ENCODE measurements around the gene PSMC4.

PSMC4 gene

DNA sequence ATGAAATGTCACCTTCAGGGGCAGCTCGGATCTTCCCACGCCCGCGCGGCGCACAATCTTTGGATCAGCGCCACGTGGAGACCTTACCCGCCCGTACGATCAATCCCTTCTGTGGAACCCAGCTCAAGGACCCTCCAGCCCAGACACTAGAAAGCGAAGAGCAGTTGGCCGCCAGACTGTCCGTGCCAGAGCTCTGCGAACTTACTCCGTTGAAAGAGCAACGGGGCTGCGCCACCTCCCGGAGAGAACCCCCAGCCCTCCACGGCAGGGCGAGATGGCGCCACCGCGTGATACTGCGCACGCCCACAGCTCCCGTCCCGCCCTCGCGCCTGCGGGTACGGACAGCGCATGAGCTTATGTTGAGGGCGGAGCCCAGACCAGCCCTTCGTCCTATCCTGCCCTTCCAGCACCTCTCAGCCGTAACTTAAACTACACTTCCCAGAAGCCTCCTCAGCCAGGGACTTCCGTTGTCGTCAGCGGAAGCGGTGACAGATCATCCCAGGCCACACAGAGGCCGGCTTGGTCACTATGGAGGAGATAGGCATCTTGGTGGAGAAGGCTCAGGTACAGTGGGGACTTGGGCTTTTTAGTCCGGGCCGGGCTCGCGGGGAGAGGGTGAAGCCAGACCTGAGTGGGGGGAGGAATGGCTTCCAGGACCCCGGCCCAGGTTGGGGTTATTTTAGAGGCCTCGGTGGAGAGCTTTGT is at the start of gene PSMC4:
TSS of gene PSMC4 (plus strand) at position 491 of the 705 bp plus-strand sequence. CDS start at position 529, 38 bp downstream.
- peak; percentile 97 to 98 for DNase-seq (ENCODE audit: low read depth in 2 of 2, low spot score in 1 of 2)

DNA sequence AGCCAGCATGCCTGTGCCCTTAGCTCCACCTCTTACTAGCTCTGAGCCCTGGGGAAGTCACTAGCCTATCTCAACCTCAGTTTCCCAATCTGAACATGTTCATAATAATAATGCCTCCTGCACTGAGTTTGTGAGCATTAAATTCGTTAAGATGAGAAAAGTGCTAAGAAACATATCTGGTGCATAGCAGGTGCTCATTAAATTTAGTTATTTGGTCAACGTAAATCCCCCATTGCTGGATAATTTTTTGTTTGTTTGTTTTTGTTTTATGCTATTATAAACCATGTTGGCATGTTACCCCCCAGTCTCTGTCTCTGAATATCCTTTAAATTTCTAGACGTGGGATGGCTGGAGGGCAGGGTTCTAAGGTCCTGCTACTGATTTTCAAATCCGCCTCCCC is 47.1 kb upstream of the PSMC4 start:
- no peak for DNase-seq (ENCODE audit: low read depth in 2 of 2, low spot score in 1 of 2)

DNA sequence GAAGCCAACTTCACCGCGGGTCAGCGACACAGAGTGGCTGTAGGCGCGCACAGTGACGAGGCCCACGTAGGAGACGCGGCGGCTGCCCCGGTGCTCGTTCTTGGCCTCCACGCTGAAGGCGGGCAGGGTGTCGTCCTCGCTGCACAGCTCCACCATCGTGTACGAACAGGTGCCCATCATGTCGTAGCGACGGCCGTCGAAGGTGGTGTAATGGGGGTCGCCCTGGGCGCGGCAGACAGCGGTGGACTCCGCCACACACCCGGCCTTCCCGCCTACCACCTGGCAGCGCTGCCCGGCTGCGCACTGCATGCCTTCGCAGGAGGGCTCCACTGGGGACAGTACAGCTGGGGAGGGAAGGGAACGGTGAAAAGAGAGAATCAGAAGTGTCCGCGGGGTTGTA is 46.6 kb upstream of the PSMC4 start:
- DNase-seq (ENCODE audit: low read depth in 2 of 2, low spot score in 1 of 2) = no peak

DNA sequence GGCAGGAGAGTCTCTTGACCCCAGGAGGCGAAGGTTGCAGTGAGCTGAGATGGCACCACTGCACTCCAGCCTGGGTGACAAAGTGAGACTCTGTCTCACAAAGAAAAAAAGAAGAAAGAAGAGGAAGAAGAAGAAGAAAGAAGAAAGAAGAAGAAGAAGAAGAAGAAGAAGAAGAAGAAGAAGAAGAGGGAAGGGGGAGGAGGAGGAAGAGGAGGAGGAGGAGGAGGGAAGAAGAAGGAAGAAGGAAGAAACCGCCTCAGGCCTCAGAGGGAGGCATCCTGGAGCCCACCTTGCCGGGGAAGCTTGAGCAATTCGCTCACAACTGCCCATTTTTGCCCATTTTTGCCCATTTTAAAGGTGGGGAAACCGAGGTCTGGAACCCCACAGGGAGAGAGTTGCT is 46.0 kb upstream of the PSMC4 start:
- no peak for DNase-seq (ENCODE audit: low read depth in 2 of 2, low spot score in 1 of 2)

DNA sequence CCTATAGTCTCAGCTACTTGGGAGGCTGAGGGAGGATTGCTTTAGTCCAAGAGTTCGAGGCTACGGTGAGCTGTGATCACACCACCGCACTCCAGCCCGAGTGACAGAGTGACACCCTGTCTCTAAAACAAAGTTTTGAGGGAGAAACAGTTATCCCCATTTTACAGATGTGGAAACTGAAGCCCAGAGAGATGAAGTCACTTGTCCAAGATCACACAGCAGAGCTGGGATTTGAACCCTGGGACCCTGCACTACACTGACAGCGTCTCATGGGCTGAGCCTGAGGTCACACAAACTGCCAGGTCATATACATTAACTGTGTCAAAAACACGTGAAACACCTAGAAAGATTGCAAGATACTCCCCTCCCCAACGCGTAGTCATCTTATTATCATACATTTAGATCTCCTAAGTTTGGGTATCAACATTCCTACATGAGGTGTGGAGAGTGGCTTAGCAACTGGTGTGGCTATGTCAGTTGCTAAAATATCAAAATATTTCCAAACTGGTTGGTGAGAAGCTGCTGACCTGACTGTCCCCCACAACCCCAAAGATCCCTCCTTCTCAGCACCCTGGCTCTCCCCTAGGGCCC is 44.7 kb upstream of the PSMC4 start:
- no peak for DNase-seq (ENCODE audit: low read depth in 2 of 2, low spot score in 1 of 2)

DNA sequence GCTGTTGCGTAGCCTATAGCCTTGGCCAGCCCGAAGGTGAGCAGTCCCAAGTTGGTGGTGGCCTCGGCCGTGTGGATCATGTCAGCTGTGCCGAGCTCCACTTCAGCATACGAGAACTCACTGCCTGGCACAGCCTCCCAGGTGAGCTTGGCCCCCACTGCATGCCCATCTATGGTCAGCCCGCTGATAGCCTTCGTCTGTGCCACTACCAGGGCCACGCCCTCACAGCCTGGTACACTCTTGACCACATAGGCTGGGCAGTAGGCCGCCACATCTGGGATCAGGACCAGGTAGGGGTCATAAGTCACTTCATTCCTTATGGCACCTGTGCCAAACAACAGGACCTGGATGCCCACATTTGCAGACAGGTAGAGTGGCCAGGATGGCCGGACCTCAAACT is 43.9 kb upstream of the PSMC4 start:
- no peak for DNase-seq (ENCODE audit: low read depth in 2 of 2, low spot score in 1 of 2)

DNA sequence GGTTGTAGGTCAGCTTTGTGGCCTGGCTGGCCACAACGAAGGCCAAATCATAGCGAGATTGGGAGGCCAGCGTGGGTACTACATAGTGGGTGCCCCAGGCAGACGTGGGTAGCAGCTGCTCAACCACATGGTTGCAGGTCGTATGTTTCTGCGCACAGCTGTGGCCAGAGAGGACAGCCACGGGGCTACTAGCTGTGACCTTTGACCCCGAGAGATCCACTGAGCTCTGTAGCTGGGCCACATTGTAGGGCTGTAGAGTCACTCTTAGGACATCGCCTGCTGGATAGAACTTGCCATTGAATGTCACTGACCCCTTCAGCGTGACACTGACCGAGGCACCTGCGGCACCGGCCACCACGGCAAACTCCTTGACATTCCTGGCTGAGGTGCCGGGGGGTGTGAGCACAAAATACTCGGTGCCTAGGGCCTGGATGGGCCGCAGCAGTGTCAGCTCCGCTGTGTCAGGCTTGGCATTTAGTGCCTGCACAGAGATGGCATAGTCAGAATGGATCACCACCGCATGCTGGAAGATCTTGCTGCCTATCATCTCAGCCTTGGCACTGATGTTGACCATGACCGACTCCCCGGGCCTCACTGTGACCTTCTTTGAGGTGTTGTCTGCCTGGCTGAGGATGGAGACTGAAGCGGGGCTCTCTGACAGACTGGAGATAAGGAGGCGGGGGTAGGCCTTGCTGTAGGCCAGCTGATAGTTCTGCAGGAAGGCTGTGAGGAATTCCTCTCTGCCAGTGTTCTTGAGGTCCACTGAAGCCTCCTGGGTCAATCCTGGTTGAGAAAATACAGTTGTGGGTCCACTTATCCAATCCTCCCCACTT is 43.2 kb upstream of the PSMC4 start:
- DNase-seq (ENCODE audit: low read depth in 2 of 2, low spot score in 1 of 2) = no peak

DNA sequence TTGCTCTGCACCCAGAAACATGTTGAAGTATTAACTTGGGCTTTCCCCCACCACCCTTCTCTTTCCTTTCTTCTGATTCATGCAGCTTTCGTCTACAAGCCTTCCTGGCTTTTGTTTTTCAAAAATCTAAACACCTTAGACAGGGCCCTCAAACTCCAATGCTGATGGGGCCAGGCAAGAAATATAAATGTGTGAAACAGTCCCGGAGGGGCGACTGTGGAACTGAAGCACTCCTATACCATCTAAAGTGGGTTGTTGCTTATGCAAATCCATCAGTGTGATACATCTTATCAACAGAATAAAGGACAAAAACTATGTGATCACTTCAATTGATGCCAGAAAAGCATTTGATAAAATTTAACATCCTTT is 42.6 kb upstream of the PSMC4 start:
- no peak for DNase-seq (ENCODE audit: low read depth in 2 of 2, low spot score in 1 of 2)

DNA sequence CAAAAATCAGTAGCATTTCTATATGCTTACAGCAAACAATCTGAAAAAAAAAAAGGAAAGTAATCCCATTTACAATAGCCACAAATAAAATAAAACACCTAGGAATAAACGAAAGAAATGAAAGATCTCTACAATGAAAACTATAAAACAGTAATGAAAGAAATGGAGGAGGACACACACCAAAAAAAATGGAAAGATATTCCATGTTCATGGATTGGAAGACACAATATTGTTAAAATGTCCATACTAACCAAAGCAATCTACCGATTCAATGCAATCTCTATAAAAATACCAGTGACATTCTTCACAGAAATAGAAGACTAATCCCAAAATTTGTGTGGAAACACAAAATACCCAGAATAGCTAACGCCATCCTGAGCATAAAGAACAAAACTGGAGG is 41.2 kb upstream of the PSMC4 start:
- DNase-seq (ENCODE audit: low read depth in 2 of 2, low spot score in 1 of 2) = no peak

DNA sequence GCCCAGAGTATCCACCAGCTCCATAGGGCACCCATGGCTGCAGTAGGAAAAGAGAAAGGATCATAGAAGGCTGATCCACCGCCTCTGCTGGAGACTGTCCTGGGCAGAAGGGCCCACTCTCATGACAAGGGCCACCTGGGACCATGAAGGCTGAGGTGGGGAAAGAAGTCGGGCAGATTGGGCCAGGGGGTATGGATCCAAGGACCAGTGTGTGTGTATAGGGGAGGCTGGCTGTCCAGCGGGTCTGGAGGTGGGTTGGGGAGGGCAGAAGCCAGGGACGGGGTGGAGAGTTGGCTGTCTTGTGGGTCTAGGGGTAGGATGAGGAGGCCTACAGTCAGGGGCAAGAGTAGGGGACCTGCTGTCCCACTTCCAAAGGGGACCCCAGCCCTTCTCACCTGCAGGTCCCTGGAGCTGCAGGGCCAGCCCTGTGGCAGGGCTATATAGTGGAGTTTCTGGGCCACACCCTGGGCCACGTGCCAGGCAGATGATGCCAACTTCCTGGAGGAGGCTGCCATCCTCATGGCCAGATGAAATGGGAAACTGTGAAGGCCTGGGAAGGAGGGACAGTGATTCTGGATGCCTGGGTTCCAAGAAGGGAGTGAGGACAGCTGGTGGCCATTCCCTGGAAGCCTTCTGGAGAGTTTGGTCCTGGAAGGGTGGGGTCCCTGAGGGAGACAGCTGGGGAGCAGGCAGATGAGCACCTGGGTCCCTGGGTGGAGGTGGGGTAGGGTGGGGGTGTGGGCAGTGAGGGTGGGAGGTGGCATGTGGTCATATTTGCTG is 36.2 kb upstream of the PSMC4 start, which contains the start of gene FCGBP:
TSS of gene FCGBP (minus strand) at position 51 of the 780 bp plus-strand sequence.
- no peak for DNase-seq (ENCODE audit: low read depth in 2 of 2, low spot score in 1 of 2)

DNA sequence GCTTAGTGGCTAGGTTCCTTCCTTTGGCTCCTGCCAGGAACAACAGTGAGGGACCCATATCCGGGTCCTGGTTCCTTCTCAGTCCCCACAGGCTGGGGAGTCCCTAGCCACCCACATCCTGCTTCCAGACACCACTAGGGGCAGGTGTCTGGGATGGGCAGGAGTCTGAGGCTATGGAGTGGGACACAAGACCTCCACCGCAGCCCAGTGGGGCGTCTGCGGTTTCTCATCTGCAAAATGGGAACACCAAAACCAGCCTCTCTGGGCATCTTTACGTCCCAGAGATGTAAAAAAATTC is 35.7 kb upstream of the PSMC4 start:
- DNase-seq (ENCODE audit: low read depth in 2 of 2, low spot score in 1 of 2) = no peak

DNA sequence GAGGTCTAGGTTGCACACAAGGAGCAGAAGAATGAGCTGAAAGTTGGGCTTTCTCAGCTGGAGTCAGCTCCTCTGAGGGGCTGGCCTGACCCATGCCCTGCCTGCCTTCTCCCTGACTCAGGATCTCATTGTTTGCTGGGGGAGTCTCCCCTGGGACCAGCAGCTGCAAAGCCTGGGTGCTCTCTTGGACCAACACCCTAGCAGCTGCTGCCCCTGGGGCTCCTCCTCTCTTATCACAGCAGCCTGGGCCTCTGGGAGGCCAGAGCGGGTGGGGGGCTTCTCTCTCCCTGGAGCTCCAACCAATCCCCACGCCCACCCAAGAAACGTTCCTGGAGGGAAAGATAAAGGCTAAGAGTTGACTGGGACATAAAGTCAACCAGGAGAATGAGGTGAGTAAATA is 34.9 kb upstream of the PSMC4 start:
- DNase-seq (ENCODE audit: low read depth in 2 of 2, low spot score in 1 of 2) = no peak

DNA sequence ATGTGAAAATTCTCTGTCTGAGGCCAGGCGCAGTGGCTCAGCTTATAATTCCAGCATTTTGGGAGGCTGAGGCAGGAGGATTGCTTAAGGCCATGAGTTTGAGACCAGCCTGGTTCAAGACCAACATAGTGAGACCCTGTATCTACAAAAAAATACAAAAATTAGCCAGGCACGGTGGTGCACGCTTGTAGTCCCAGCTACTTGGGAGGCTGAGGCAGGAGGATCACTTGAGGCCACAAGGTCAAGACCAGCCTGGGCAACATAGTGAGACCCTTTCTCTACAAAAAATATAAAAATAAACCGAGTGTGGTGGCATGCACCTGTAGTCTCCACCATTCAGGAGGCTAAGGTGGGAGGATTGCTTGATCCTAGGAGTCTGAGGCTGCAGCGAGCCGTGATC is 34.3 kb upstream of the PSMC4 start:
- no peak for DNase-seq (ENCODE audit: low read depth in 2 of 2, low spot score in 1 of 2)

DNA sequence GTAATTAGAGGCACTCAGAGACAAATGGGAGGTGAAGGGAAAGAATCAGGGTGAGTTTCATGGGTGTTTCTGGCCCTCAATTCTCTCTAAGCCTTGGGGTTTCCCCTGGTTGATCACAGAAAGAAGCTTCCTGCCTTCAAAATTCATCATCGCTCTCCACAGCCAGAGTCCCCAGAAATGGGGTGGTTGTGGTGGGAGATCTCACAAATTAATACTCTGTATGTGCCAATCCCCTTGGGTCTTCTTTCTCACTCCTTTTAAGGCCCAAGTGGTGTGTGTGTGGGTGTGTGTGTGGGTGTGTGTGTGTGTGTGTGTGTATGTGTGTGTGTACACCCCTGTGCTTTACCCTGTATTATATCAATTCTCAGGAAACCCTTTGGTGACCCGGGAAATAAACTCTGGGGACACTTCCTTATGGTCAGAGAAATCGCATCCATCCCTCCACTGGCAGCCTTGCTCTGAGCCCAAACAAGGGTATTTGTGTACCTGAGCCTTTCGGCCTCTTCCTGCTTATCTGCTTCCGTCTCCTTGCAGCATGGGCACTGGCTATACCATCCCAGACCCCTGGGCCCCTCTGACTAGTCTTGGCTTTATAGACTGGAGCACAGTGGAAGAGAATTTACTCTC is 33.8 kb upstream of the PSMC4 start:
- DNase-seq (ENCODE audit: low read depth in 2 of 2, low spot score in 1 of 2) = peak; percentile 20 to 43

DNA sequence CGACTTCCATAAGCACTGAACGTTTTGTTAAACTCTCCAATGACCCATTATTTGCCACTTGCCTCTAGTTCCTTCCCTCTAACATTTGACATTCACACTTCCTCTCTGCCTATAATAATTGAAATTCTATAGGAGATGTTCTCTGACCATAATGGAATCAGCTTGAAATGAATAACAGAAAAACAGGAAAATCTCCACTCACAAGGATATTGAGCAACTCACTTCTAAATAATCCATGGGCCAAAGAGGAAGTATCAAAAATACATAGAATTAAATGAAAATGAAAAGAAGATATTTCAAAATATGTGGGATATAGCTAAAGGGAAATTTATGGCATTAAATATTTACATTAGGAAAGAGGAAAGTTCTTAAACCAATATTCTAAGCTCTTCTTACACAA is 33.2 kb upstream of the PSMC4 start:
- no peak for DNase-seq (ENCODE audit: low read depth in 2 of 2, low spot score in 1 of 2)

DNA sequence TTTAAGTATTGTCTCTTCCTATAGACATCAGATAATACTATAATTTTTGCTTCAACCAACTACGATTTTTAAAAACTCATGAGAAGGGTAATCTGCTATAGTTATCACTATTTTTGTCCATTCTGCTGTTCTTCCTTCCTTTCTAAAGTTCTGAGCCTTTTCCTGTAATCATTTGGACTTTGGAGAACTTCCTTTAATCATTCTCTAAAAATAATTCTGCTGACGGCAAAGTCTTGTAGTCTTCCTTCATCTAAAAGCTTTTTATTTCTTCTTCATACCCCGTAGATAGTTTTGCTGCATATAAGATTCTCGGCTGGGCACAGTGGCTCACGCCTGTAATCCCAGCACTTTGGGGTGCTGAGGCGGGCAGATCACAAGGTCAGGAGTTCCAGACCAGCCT is 31.4 kb upstream of the PSMC4 start:
- DNase-seq (ENCODE audit: low read depth in 2 of 2, low spot score in 1 of 2) = no peak

DNA sequence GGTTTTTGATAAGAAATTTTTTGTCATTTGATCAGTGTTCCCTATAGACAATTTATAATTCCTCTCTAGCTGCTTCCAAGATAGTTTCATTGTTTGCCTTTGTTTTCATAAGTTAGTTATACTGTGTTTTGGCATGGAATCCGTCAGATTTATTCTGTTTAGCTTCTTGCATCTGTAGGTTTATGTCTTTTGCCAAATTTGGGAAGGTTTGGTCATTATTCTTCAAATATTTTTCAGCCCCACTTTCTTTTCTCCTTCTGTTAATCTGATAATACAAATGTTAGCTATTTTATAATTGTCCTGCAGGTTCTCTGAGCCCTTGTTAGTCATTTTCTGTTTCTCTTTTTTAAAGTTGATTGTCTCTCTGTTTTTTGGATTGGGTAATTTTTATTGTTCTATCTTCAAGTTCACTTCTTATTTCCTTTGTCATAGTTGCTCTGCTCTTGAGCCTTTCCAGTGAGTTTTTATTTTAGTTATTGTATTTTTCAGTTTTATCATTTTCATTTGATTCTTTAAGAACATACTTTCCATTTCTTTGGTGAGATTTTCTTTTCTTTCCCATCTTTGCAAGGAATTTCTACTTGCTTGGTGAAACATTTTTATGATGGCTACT is 30.6 kb upstream of the PSMC4 start:
- no peak for DNase-seq (ENCODE audit: low read depth in 2 of 2, low spot score in 1 of 2)

DNA sequence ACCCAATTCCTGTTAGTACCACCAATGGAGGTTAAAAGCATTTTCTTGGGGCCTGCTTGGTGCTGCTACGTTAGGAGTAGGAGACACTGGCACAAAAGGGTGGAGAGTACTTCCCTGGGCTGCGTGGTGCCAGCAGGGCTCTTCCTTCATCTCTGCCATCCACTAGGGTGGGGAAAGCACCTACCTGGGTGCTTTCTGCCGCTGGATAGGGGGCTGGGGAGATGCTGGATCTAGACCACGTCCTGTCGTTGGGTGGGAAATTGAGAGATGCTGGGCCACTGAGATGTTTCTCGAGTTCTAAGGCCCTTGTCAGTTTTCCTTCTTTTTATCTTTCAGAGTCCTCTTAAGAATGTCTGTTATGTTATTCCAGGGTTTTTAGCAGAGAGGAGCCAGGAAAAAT is 29.8 kb upstream of the PSMC4 start:
- no peak for DNase-seq (ENCODE audit: low read depth in 2 of 2, low spot score in 1 of 2)

DNA sequence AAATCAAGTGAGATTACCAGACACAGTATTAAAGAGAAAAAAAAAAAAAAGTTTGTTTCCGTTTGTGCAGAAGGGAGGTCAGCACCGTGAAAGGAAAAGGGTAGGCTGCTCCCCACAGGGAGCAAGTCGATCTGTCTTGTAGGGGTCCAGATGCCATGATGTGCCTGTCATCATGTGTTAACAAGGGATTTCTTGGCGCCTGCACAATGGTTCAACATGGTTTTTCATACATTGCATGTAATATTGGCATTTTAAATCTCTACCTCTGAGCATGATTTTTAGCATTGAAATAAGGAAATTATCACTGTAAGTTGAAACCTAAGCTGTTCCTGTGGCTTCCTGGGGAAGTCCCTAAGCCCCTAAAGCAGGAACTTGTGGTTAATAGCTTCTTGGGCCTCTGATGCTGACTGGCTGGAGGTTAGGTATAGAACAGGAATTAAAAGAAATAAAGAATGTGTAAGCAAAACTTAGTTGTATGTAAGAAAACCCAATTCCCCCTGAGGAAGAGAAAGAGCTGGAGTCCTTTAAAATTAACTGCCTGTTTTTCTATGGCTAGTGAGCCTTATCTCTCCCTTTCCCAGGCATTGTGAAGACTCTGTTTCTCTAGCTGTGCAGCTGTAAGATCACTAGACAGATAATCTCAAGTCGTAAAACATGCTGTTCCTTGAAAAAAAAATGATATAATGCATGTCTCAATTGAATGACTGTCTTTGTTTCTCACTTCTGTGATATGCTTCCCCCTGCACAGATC is 29.2 kb upstream of the PSMC4 start:
- peak; percentile 16 to 26 for DNase-seq (ENCODE audit: low read depth in 2 of 2, low spot score in 1 of 2)

DNA sequence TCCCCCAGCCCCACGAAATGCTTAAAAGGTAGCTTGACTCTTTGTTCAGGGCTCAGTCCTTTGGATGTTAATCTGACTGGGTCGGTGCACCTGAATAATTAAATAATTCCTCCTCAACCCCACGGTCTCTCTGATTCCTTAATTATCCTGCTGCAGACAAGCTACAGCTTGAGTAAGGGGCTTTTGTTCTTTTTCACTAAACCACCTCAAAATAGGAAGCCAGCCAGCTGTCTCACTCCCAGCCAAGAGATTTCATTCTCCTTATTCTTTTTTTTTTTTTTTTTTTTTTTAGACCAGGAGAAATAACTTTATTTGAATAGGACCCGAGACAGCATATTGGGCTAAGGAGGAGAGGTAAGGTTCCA is 28.6 kb upstream of the PSMC4 start:
- DNase-seq (ENCODE audit: low read depth in 2 of 2, low spot score in 1 of 2) = no peak
